DLD1 (cell line): ENCODE measurements around the gene CRY1.

ENCODE experiments used
- in situ Hi-C: cut with HindIII; loops from 2 replicates; pipeline ENCODE4 v1.10.0; 2017; ENCODE audit warnings: low sequenced_read_pairs

The CRY1 gene

DNA sequence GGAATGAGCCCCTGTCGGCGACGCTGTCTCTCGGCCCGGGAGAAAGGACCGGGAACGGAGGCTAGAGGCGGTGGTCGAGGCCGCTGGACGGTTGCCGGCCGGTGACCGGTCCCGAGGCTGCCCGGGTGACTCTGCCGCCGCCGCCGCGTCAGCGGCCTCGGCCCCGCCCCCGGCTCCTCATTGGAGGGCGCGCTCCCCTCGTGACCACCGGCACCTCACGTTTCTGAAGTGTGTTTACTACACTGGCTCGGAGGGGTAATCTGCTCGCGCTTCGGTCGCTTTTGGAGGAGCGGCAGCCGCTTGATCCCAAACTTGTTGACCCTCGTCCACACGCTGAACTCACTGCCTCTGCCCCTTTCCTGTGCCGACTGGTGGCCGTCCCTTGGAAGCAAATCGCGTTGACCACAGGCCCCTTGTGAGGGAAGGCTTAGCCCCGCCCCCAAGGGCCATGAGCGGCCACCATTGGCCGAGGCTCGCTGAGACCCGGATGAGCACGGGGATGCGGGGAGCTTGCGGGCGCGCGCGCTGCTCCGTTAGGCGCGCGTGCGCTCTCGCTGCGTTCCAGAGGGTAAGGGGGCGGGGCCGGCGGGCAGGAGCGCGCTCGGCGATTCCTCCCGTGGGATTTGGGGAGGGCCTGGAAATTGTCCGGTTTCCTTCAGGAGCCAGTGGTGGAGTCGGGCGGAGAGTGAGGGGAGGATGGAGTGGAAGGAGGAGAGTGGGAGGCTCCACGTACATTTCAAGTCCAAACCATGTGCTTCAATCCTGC lies at the start of gene CRY1:
TSS of gene CRY1 (minus strand) at position 133 of the 766 bp plus-strand sequence. CDS start 588 bp downstream, outside the sequence.
- in situ Hi-C loops, result no loop called here

DNA sequence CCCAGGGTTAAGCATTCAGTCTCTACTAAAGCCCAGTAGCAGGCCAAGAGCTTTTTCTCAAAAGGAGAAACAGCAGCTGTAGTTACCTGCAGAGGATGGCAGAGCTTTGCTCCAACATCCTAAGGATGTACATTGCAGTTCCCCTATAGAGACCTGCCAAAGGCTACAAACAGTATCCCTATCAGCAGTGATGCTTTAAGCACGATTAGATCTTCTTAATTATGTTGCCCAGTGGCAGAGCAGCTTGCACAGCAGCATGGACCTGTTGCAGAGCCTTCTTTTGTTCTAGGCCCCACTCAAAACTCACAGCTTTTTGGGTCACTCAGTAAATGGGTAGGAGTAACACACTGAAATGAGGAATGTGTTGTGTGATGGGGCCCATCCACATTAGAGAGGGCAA lies 46.4 kb upstream of the CRY1 start:
- in situ Hi-C loops, result loop anchor here (10.0 to 25.0 kb wide), 2 partner anchors 195 to 473 kb away; no protein-coding TSS in a partner anchor

DNA sequence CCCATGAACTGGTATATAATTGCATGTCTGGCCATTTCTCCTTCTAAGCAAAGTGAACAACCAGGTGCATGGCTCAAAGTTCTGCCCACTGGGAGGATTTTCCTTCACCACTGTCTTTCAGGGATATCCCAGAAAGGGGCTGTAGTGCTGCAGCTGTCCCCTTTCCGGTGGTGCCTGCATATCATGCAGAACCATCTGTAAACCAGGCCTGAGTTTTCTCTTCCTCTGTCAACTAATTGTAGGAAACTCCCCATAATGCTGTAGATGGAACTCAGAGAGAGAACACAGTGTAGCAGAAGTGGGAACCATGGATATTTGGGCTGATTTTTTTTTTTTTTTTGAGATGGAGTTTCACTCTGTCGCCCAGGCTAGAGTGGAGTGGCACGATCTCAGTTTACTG lies 45.6 kb upstream of the CRY1 start:
- in situ Hi-C loops, result loop anchor here (25.0 kb wide), 1 partner anchor 473 kb away; no protein-coding TSS in a partner anchor

DNA sequence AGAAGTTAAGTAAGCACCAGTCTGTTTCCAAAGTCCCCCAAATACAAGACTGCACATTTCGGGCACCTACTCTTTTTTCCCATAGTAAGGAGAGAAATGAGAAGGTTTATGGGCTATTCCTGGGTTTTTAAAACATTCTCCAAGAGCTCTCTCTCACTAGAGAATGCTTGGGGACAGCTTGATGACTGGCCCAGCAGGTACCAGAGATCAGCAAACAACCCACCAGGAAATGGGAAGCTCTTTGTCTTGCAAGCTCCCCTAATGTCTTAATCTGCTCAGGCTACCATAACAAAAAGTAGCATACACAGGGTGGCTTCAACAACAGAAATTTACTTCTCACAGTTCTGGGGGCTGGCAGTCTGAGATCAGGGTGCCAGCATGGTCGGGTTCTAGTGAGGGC lies 41.8 kb upstream of the CRY1 start:
- in situ Hi-C loops, result loop anchor here (25.0 kb wide), 1 partner anchor 477 kb away; no protein-coding TSS in a partner anchor

DNA sequence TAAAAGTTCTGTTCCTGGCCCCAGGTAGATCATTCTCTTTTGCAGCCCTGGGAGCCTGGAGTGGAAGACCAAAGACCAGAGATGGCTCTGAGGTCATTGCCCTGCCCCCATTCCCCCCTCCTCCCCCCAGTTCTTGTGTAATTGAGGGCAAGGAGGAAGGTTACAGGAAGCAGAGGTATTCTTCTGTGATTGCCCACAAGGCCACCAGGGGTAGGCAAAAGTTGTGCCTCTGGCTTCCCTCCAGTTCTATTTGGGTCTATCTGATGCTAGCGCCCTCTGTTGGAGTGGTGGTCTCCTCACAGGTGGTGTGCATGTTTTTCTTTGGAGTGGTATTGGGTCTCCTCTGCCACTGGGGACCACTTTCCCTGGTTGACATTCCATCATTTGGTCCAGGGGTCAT lies 41.2 kb upstream of the CRY1 start:
- in situ Hi-C loops, result loop anchor here (25.0 kb wide), 1 partner anchor 478 kb away; no protein-coding TSS in a partner anchor

DNA sequence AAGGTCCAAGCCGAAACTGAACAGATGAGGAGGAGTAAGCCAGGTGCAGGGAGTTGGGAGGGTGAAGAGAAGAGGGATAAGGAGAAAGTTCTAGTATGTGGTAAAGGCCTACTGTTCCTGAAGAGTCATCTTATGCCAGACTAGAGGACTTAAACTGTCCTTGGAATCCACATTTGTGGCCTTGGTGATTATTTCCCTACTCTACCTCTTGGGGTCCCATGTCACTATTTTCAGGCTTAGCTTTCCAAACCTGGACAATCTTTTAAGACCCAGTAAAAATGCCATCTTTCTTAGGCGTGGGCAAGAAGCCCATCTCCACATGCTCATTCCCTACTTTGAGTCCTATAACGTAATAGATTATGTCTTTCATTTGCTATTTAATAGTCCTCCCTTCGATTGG lies 40.1 kb upstream of the CRY1 start:
- in situ Hi-C loops, result loop anchor here (25.0 kb wide), 1 partner anchor 479 kb away; no protein-coding TSS in a partner anchor

DNA sequence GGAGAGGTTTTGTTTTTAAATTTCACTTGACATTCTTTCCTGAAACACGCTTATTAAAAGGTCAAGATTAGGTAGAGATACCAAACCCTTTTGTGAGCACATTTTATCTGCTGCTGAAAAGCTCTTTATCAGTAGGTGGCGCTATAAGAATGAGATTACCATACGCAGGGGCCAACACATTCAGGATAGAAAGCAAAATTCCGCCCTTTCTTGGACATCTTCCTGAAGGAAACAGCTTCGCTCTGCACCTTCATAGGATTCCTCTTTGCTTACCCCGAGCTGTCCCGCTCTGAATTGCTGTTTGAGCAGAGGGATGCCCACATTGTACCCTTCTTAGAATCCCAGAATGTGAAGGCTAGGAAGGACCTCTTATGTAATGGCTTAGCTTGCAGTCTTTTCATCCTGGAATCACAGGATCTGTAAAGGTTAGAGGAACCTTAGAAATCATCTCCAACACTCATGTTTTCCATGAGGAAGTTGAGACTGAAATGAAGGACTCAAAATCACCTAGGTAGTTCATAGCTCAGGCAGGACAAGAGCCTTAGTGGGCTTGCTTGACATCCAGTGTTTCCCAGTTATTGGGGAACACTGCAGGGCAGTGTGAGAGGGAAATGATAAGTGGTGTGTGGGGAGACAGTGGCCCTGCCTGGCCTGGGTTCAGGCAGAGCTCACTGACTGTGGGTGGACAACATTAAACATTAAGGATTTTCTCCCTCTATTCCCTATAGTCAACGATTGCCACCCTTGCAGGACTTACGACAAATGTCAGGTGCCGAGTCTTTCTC lies 38.7 kb upstream of the CRY1 start:
- in situ Hi-C loops, result loop anchor here (25.0 kb wide), 1 partner anchor 480 kb away; no protein-coding TSS in a partner anchor

DNA sequence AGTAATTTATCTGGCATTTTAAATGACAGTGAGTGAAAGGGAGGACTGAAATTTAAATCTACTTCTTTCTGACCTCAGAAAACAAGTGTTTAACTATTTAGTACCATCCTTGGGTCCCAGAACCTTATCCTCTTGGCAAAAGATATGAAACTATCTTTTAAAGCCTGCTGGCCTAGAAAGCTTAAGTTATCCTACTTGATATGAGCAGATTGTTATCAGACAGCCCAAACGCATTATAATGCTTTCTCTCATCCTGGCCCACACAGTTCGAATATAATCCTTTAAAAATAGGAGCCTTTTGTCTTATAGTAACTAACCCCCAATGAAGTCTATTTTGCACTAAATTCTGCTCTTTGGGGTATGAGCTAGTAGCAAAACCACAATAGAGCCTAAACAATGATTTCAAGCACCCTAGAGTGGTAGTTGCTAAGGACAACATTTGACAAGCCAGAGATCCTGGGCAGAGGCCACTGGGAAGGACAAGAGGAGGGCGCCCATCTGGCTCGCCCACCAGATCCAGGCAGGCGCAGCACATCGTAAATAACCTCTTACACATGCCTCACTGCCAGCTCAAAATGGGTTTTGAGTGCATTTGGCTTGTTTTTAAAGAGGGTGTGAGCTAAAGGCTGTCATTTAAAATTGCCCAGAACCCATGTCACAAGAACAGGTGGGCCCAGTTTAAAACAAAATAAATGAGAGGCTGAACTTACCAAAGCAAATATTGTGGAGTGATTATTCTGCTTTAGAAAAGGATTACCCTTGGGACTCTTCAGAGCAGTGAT lies 37.7 kb upstream of the CRY1 start:
- in situ Hi-C loops, result loop anchor here (25.0 kb wide), 1 partner anchor 481 kb away; no protein-coding TSS in a partner anchor

DNA sequence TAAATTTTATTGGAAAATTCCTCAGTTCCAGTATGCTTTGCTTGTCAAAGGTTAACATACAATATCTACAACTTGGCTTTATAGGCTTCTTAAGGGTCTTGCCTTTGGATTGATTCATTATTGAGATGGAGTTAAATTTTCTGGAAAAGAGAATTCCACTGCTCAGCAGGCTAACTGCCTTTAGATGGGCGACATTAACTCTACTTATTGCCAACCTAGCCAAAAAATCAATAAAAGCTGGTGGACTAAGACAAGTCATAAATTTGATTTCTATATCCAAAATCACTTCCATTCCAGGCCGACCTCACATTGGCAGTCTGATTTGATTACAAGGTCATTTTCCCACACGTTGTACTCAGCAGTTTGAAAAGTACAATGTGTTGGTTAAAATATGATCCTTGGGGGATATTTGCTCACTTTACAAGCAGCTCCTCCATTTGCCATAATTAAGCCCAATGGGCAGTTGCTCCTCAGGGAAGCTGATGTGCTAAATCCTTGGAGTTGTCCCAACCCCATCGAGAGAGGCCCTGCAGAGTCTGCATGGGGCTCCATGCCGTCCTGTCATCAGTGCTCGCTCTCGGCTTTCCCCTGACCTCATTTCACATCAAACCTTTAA lies 36.1 kb upstream of the CRY1 start:
- in situ Hi-C loops, result loop anchor here (25.0 kb wide), 1 partner anchor 483 kb away; no protein-coding TSS in a partner anchor

DNA sequence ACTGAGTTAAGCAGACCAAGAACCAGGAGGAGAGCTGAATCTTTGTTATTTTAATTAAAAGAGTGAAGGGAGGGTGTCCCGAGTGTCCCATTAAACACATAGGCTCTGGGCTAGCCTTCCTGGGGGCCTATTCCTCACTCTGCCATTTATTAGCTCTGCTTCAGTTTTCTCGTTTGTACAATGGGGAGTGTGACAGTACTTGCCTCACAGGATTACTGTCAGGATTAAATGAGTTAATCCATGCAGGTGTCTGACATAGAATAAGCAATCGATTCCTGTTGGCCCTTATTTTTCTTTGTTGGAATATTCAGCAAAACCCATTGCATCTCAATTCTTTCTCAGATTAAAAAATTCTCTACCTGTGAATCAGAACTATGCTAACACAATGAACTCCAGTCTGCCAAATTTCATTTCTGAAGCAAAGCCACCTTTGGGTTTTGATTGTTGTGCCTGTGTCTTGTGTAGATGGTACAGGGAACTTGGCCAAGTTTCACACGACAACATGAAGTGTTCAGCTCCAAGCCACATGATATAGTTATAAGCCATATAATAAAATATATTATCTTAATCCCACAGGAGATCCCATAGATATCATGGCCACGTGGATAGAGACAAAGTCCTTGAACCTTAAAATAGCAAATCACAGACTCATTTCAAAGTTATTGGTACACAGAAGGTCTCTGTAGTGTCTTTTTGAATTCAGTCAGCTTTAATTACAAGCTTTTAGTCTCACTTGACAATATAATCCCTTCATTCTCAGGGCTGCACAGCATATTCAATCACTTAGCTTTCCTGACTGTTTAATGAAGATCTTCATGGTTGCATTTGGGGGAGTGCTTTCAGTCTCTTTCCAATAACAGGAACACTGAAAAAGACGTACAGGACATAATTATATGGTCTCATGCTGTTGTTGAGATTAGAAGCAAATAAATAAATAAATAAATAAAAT lies 34.4 kb upstream of the CRY1 start:
- in situ Hi-C loops, result loop anchor here (25.0 kb wide), 1 partner anchor 485 kb away; no protein-coding TSS in a partner anchor

DNA sequence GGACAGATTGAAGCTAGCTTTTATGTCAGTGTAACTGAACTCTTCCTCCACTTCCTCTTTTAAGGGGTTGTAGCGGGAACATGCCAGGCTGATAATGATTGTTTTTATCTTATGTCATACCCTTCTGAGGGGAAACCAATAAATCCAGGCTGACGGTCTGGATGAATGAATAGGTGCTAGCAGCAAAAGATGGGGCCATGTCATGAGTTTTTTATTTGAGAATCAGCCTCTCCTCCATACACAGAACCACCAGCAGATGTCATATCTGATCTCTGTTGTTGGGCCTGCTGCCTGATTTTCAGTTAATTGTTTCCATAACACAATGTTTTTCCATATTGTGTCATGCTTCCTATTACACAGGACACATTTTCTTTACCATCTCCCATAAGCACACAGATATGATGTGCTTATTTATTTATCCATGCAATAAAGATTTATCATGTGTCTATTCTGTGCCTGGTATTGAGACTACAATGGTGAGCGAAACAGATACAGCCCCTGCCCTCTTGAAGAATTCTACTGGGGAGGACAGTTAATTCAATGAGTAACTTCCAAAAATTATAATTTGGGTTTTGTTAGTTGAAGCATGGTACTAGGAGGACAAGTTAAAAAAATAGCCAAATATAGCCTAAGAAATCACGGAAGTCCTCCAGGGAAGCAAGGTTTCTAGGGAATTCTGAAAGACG lies 33.6 kb upstream of the CRY1 start:
- in situ Hi-C loops, result loop anchor here (25.0 kb wide), 1 partner anchor 485 kb away; no protein-coding TSS in a partner anchor

DNA sequence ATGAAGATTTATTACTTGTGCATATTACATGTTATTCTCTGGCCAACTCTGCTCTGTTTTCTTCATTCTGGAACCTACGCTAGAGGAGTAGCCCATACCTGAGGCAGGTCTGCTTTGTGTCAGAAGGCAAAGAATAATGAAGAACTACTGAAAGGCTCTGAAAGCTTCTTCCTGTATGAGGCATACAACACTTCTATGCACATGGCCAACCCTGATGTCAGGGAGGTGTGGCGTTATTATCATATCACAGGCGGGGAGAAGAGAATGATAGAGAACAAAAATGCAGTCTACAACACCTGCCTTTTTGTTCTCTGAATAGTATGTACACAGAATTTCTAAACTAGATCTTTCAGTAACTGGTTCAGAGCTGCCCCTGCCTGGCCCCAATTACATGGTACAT lies 32.5 kb upstream of the CRY1 start:
- in situ Hi-C loops, result loop anchor here (25.0 kb wide), 1 partner anchor 486 kb away; no protein-coding TSS in a partner anchor

DNA sequence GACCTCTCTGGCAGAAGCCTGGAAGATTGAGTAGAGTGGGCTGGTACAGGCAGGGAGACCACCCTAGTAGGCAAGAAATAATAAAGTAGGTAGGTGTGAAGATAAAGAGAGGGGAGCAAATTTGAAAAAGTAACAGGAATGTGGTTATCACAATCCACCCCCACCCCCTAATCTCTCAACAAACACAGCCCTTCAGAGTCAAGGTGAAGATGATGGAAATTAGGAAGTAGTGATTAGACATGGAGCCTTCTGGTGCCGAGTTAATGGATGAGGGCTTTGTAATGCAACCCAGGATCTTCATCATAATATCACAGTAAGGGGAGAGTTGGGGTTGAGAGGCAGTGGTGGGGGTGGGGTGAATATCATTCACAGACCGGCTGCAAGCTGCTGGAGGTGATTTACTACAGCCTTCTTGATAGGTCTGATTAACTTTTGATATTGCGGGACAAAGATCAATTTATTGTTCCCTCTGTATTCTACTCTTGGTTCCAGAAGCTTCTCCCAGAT lies 29.2 kb upstream of the CRY1 start:
- in situ Hi-C loops, result no loop called here

DNA sequence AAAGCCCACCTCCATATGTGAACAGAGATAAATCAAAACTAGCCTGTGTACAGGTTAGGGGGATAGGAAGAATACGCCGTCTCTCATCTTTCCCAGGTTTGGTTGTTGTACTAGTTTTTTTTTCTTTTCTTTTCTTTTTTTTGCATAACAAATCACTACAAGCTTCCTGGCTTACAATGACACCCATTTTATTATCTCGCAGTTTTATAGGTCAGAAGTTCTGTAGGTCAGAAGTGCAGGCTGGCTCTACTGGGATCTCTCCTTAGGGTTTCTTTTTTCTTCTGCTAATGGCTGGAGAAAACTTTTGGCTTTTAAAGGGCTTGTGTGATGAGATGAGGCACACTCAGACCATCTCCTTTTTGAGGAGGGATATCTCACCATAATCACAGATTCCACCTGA lies 25.7 kb upstream of the CRY1 start:
- in situ Hi-C loops, result no loop called here

DNA sequence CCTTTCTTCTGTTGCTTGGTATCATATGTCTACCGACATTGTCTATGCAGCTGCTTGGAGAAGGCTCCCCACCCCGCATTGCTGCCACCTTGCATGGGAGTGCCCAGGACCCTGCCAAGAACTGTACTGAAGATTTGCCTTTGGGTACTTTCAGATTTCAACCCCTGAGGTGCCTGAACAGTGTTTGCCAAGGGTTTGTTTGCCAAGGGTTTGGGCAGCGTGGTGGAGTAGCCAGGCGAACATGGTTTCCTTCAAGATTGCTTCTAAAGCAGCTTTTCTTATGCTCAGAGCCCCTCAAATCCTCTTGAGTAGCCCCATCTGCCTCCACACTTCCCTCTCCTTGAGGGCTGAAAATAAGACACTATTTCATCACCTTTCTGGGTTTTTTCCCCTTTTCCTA lies 25.3 kb upstream of the CRY1 start:
- in situ Hi-C loops, result no loop called here

DNA sequence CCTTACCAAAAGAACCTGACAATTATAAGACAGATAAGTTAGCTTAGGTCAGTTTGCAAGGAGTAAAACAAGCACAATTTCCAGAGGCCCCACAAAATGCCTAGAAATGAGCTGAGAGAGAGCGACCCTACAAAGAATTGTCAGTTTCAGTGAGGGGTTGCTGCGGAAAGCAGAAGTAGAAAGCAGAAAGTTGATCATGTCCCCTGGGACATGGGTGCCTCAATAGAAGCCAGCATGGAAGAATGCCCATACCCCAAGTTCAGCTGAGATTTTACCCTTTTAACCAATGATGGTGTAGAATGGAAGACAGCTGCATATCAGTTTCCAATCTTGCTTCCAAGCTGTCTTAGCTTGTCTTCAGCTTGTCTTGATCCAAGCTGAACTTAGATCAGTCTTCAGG lies 21.8 kb upstream of the CRY1 start:
- in situ Hi-C loops, result no loop called here

DNA sequence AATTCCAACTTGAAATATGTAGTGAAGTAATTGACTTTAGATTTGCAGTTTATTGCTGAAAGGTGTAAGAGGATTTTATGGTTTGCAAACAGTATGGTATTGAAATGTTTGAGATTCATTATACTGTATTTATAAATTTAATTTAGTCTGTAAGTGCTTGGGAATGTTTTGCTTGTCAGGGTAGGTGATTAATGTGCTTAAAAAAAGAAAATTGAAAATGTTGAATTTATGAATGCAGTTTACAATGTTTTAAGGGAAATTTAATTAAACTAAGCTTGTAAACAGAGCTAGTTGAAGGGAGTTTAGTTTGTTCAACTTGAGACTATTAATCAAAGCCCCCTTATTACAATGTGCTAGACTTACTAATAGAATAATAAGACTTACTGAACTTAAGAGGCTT lies 18.0 kb upstream of the CRY1 start:
- in situ Hi-C loops, result no loop called here
